HG03139 (cell line): ENCODE measurements around the gene IL20.
"Not testable (repeated sequence)": the region's sequence is repeated elsewhere in the genome, so short reads cannot be mapped to it uniquely, and the experiment has no call there.

Experiments
- ATAC-seq: cut with Tn5 transposase; IDR thresholded peaks from one replicate; pipeline ENCODE4 v1.9.1; 2021; ENCODE audit not compliant: unreplicated experiment

The IL20 gene

GRCh38 chr1:206841609-206842323 is 23.7 kb upstream of the IL20 start:
- no peak for ATAC-seq

GRCh38 chr1:206842854-206843253 is 22.6 kb upstream of the IL20 start:
- no peak for ATAC-seq

GRCh38 chr1:206843626-206844025 is 21.8 kb upstream of the IL20 start:
- no peak for ATAC-seq

DNA sequence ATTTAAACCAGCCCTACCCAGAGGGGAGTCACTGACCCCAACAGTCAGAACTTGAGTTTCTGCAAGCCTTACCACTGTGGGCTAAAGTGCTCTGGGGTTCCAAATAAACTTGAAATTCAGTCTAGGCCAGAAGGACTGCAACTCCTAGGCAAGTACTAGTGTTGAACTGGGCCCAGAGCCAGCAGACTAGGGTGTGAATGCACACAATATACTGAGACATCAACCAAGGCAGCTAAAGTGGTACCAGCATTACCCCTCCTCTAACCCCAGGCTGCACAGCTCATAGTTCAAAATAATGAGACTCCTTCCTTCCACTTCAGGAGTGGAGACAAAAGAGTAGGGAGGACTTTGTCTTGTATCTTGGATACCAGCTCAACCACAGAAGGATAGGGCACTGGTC is 18.9 kb upstream of the IL20 start:
- ATAC-seq, result no peak

DNA sequence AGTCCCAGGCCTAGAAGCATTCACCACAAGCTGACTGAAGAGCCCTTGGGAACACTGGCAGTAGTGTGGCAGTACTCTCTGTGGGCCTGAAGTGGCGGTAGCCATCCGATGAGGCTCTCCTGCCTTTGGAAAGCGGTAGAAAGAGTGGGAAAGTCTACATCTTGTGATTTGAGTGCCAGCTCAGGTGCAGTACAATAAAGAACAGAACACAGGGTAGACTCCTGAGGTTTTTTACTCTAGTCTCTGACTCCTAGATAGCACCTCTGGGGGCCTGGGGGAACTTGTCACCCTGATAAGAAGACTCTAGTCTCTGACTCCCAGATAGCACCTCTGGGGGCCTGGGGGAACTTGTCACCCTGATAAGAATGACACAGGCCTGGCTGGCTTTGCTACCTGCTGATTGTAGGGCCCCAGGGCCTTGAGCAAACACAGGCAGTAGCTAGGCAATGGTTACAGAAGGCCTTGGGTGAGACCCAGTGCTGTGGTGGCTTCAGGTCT is 18.0 kb upstream of the IL20 start:
- no peak for ATAC-seq

DNA sequence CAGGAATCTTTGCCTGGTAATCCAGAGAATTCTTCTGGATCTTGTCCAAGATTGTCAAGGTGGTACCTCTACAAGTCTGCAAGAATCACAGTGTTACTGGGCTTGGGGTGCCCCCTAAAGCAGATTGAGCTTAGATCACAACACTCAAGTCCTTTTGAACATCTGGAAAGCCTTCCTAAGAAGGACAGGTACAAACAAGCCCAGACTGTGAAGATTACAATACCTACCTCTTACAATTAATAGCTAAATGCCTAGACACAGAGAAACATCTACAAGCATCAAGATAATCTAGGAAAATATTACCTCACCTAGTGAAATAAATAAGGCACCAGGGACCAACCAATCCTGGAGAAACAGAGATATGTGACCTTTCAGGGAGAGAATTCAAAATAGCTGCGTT is 17.5 kb upstream of the IL20 start:
- no peak for ATAC-seq

GRCh38 chr1:206850401-206850800 is 15.0 kb upstream of the IL20 start:
- ATAC-seq, result no peak

- no peak for ATAC-seq
Observed at GRCh38 chr1:206851341-206852010, 13.9 kb upstream of the IL20 start.

DNA sequence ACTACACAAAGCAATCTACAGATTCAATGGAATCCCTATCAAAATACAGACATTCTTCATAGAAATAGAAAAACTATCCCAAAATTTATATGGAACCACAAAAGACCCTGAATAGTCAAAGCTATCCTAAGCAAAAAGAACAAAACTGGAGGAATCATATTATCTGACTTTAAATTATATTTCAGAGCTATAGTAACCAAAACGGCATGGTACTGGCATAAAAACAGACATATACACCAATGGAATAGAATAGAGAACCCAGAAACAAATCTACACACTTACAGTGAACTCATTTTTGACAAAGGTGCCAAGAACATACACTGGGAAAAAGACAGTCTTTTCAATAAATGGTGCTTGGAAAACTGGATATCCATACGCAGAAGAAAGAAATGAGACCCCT is 12.8 kb upstream of the IL20 start:
- ATAC-seq, result not testable (repeated sequence)

- not testable (repeated sequence) for ATAC-seq
Observed at GRCh38 chr1:206853696-206854095, 11.7 kb upstream of the IL20 start.

DNA sequence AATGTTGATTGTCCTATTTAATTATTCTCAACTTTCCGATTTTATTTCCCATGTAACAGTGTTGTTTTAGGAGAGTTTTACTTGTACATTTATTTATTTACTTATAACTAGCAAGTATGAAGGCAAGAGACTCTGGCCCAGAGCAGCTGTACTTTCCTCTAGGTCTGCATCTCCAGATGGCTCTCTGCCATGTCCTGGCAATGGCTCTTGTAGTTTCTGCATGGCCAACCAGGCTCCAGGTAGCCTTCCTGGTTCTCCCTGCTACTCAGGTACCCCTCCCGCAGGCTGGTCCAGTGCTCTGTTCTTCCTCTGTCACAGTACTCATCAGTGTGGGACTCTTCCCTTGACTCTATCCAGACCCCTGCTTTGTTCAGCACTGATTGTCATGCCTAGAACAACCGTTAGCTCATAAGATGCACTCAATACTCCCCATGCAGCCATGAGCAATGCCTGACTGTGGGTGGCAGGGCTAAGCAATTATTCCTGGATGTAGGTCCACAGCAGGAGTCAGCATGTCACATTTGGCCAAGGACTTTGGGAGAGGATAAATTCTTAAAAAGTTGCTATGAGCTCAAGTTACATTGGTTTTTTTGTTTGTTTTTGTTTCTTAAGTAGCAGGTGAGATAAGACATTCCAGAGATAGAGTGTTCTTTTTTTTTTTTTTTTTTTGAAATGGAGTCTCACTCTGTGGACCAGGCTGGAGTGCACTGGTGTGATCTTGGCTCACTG is 10.9 kb upstream of the IL20 start:
- ATAC-seq, result no peak

DNA sequence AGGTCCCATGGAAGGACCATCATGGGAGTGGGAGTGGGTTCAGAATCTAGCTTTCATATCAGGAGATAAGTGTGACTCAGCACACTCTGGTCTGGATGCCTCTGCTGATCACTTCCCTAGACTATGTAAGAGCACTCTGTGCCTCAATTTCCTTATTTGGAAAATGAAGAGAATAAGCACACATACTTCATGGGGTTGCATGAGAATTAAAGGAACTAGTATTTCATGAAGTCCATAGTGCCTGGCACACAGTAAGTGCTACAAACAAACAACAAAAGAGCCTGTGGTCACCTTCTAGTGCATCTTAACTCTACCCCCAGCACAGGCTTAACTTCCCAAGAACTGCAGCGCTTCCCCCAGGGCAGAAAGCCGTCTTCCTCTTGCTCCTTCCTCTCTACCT is 9.6 kb upstream of the IL20 start:
- ATAC-seq, result no peak

DNA sequence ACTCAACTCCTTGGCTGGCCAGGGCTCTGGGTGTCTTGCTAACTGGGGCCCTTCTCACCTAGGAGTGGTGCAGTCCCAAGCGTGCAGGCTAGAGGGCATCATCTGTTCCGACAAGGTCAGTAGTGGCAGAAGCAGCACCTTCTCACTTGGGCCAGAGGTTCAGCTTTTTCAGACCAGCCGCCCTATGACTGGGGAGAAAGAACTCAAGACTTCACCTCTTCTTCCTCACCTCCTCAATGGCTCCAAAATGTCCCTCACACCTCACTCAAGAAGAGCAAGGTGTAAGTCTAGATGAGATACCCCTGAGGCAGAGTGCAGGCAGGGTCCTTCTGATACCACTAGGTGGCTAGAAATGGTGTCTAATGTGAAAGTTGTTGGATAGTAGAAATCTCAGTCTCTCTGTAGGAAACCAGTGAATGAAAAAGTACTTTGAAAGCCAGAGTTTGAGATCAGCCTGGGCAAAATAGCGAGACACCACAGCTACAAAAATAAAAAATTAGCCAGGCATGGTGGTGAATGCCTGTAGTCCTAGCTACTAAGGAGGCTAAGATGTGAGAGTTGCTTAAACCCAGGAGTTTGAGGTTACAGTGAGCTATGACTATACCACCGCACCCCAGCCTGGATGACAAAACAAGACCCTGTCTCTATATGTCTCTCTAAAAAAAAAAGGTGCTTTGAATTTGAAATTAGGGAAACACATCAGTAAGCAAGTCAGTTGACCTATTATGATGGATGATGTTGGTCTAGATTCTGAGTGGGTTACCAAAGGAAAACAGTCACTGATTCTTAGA is 8.6 kb upstream of the IL20 start:
- no peak for ATAC-seq

GRCh38 chr1:206859082-206859521 is 6.3 kb upstream of the IL20 start:
- no peak for ATAC-seq

- ATAC-seq, result no peak
Observed at GRCh38 chr1:206860165-206860564, 5.3 kb upstream of the IL20 start.

DNA sequence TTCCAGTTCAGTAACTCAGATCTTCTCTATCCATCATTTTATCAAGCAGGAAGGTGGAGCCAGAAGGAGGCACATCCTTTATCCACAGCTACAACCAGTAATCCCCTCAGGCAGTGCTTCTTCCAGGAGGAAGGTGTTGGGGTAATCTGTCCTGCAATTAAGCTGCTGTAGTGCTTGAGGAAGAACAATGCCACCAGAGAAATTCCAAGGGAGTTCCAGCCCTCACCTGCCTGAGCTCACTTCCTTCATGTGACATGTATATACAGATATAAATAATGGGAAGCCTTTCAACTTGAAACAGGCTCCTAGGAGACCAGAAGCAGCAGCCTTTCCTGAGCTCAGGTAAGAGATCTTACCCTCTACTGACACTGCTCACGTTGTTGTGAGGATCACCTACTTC is 2.2 kb upstream of the IL20 start:
- no peak for ATAC-seq

DNA sequence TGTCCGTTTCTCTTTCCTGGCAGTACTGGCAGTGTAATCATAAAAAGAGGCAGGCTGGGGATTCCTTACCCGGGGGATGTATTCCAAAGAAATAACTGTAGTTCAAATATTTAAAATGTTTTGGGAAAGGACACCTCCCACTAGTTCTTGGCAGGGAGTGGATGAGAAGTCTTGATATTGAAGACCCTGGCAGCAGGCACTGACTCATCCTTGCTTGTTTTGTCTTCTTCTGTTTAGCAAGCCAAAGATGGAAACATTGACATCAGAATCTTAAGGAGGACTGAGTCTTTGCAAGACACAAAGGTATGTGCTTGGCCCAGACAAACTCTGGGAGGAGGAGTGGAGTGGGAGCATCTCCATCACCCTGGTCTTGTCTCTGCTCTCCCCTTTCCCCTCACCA is 639 bp downstream of the IL20 start:
- no peak for ATAC-seq

DNA sequence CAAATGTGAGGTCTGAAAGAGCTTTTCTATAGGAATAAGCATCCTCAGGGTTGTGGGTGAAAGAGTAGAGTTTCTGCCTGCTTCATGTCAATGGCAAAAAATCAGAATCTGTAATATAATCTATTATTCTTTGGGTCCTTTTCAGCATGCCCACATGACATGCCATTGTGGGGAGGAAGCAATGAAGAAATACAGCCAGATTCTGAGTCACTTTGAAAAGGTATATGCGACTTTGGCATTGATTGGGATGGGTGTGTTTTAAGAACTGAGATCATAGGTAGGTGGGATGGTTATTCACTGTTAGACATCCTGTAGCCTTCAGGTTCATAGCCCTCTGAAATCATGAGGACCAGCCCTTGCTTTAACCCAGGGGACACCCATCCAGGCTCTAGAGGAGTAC is 1.8 kb downstream of the IL20 start:
- ATAC-seq, result no peak

- ATAC-seq, result no peak
Observed at GRCh38 chr1:206867716-206868115, 2.3 kb downstream of the IL20 start.

- ATAC-seq, result no peak
Observed at GRCh38 chr1:206868264-206868663, 2.8 kb downstream of the IL20 start.

- no peak for ATAC-seq
Observed at GRCh38 chr1:206872139-206872538, 6.7 kb downstream of the IL20 start.
